Measurements from ENCODE around the gene NAXD. TPM values are rescaled to one million over a fixed set of nuclear protein-coding genes. Genes with fewer than 3 reads are reported as not detected.
A peak's percentile ranks its signal among the peaks of the same experiment; 100 is the strongest.

The NAXD gene
- total RNA-seq, 1 experiment from 2014 or later: 11.5 TPM

GRCh38 chr13:110624766-110625756 lies 9.7 kb downstream of the NAXD start:
- TF ChIP-seq, protein P1, sequence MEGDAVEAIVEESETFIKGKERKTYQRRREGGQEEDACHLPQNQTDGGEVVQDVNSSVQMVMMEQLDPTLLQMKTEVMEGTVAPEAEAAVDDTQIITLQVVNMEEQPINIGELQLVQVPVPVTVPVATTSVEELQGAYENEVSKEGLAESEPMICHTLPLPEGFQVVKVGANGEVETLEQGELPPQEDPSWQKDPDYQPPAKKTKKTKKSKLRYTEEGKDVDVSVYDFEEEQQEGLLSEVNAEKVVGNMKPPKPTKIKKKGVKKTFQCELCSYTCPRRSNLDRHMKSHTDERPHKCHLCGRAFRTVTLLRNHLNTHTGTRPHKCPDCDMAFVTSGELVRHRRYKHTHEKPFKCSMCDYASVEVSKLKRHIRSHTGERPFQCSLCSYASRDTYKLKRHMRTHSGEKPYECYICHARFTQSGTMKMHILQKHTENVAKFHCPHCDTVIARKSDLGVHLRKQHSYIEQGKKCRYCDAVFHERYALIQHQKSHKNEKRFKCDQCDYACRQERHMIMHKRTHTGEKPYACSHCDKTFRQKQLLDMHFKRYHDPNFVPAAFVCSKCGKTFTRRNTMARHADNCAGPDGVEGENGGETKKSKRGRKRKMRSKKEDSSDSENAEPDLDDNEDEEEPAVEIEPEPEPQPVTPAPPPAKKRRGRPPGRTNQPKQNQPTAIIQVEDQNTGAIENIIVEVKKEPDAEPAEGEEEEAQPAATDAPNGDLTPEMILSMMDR (IDR thresholded peaks at IDR 0.05; ENCODE audit: unreplicated experiment): no peak
- no peaks in the 10 kb centered on the region for H3K9me3 Mint-ChIP-seq (ENCODE audit: low read depth, unreplicated experiment)
- H3K36me3 Mint-ChIP-seq (ENCODE audit: insufficient read depth, unreplicated experiment): peaks cover 5% of the 10 kb centered on the region
- H3K4me1 Mint-ChIP-seq (ENCODE audit: low read depth, unreplicated experiment): peaks cover 6% of the 10 kb centered on the region
- H3K4me3 Mint-ChIP-seq (ENCODE audit: low read depth, unreplicated experiment): no peak overlapping the region
- intact Hi-C loops (cut with micrococcal nuclease; ENCODE audit: unreplicated experiment): no loop called here
- no peak overlapping the region for H3K27ac Mint-ChIP-seq (ENCODE audit: unreplicated experiment)
- H3K27me3 Mint-ChIP-seq (ENCODE audit: unreplicated experiment): no peaks in the 10 kb centered on the region
- no peak for DNase-seq
- CTCF ChIA-PET: no interaction called here
- BruUV-seq (replicated peaks): no TSS peak

- Mint-ChIP-seq H3K4me1 (ENCODE audit: low read depth, unreplicated experiment) (peaks cover 6% of the 10 kb centered on the region), H3K27ac (ENCODE audit: unreplicated experiment) (no peak overlapping the region), H3K4me3 (ENCODE audit: low read depth, unreplicated experiment) (no peak overlapping the region), H3K27me3 (ENCODE audit: unreplicated experiment) (no peaks in the 10 kb centered on the region), H3K36me3 (ENCODE audit: insufficient read depth, unreplicated experiment) (peaks cover 5% of the 10 kb centered on the region), H3K9me3 (ENCODE audit: low read depth, unreplicated experiment) (no peaks in the 10 kb centered on the region)
- DNase-seq: no peak
- intact Hi-C loops (cut with micrococcal nuclease; ENCODE audit: unreplicated experiment): no loop called here
- BruUV-seq (replicated peaks): no TSS peak
- CTCF ChIA-PET: no interaction called here
- TF ChIP-seq, protein P1 (IDR thresholded peaks at IDR 0.05; ENCODE audit: unreplicated experiment): no peak
Observed at GRCh38 chr13:110625771-110626321, 10.5 kb downstream of the NAXD start.

- CTCF ChIA-PET: no interaction called here
- no TSS peak for BruUV-seq (replicated peaks)
- H3K9me3 Mint-ChIP-seq (ENCODE audit: low read depth, unreplicated experiment): no peaks in the 10 kb centered on the region
- intact Hi-C loops (cut with micrococcal nuclease; ENCODE audit: unreplicated experiment): no loop called here
- H3K27me3 Mint-ChIP-seq (ENCODE audit: unreplicated experiment): no peaks in the 10 kb centered on the region
- no peak for DNase-seq
- TF ChIP-seq, protein P1 (IDR thresholded peaks at IDR 0.05; ENCODE audit: unreplicated experiment): no peak
- peaks cover 5% of the 10 kb centered on the region for H3K36me3 Mint-ChIP-seq (ENCODE audit: insufficient read depth, unreplicated experiment)
- H3K4me1 Mint-ChIP-seq (ENCODE audit: low read depth, unreplicated experiment): peaks cover 6% of the 10 kb centered on the region
- H3K4me3 Mint-ChIP-seq (ENCODE audit: low read depth, unreplicated experiment): no peak overlapping the region
- peak overlapping the region; percentile 43 for H3K27ac Mint-ChIP-seq (ENCODE audit: unreplicated experiment)
Observed at GRCh38 chr13:110626521-110626920, 11.2 kb downstream of the NAXD start.

GRCh38 chr13:110627351-110627750 lies 12.0 kb downstream of the NAXD start:
- CTCF ChIA-PET: no interaction called here
- H3K4me3 Mint-ChIP-seq (ENCODE audit: low read depth, unreplicated experiment): no peak overlapping the region
- no peaks in the 10 kb centered on the region for H3K27me3 Mint-ChIP-seq (ENCODE audit: unreplicated experiment)
- intact Hi-C loops (cut with micrococcal nuclease; ENCODE audit: unreplicated experiment): no loop called here
- peaks cover 6% of the 10 kb centered on the region for H3K4me1 Mint-ChIP-seq (ENCODE audit: low read depth, unreplicated experiment)
- no peak for DNase-seq
- H3K27ac Mint-ChIP-seq (ENCODE audit: unreplicated experiment): peak overlapping the region; percentile 43
- TF ChIP-seq, protein P1 (IDR thresholded peaks at IDR 0.05; ENCODE audit: unreplicated experiment): no peak
- no peaks in the 10 kb centered on the region for H3K9me3 Mint-ChIP-seq (ENCODE audit: low read depth, unreplicated experiment)
- BruUV-seq (replicated peaks): no TSS peak
- peaks cover 5% of the 10 kb centered on the region for H3K36me3 Mint-ChIP-seq (ENCODE audit: insufficient read depth, unreplicated experiment)
